G401.6 (cell line): ENCODE measurements around the gene CELF2.

Experiments used
- FAIRE-seq: peaks from 2 replicates; lab custom pipeline; 2012; peaks lifted over from hg19 to GRCh38; lab: Jason Lieb, UNC

CELF2 gene

GRCh38 chr10:11023009-11023953 is 5.6 kb downstream of the CELF2 start:
- FAIRE-seq = no peak

- no peak for FAIRE-seq
Measured at GRCh38 chr10:11024596-11024995, 6.9 kb downstream of the CELF2 start.

- no peak for FAIRE-seq
Measured at GRCh38 chr10:11025978-11026377, 8.3 kb downstream of the CELF2 start.

GRCh38 chr10:11026773-11027172 is 9.1 kb downstream of the CELF2 start:
- FAIRE-seq = no peak

- no peak for FAIRE-seq
Measured at GRCh38 chr10:11034762-11035161, 17.1 kb downstream of the CELF2 start.

- no peak for FAIRE-seq
Measured at GRCh38 chr10:11035301-11035991, 17.8 kb downstream of the CELF2 start.

- no peak for FAIRE-seq
Measured at GRCh38 chr10:11036424-11037011, 18.8 kb downstream of the CELF2 start.

GRCh38 chr10:11037991-11038390 is 20.3 kb downstream of the CELF2 start:
- no peak for FAIRE-seq

- FAIRE-seq = no peak
Measured at GRCh38 chr10:11042357-11042756, 24.7 kb downstream of the CELF2 start.

- no peak for FAIRE-seq
Measured at GRCh38 chr10:11043039-11043438, 25.4 kb downstream of the CELF2 start.

GRCh38 chr10:11043446-11044127 is 25.9 kb downstream of the CELF2 start:
- FAIRE-seq = no peak

- FAIRE-seq = no peak
Measured at GRCh38 chr10:11045487-11045886, 27.8 kb downstream of the CELF2 start.

- FAIRE-seq = no peak
Measured at GRCh38 chr10:11045995-11046775, 28.5 kb downstream of the CELF2 start.

GRCh38 chr10:11046776-11047160 is 29.1 kb downstream of the CELF2 start:
- no peak for FAIRE-seq

GRCh38 chr10:11048707-11049278 is 31.1 kb downstream of the CELF2 start:
- no peak for FAIRE-seq

GRCh38 chr10:11049806-11050205 is 32.1 kb downstream of the CELF2 start:
- no peak for FAIRE-seq

- no peak for FAIRE-seq
Measured at GRCh38 chr10:11050301-11051287, 32.9 kb downstream of the CELF2 start.

- FAIRE-seq = no peak
Measured at GRCh38 chr10:11057018-11057417, 39.3 kb downstream of the CELF2 start.

- FAIRE-seq = no peak
Measured at GRCh38 chr10:11057448-11057847, 39.8 kb downstream of the CELF2 start.

GRCh38 chr10:11057994-11058393 is 40.3 kb downstream of the CELF2 start:
- FAIRE-seq = no peak
